HG02759 (cell line): ENCODE data around the gene FAF2.

Experiments used
- ATAC-seq: cut with Tn5 transposase; IDR thresholded peaks from one replicate; pipeline ENCODE4 v1.9.1; 2021; ENCODE audit warnings: mild to moderate bottlenecking, moderate library complexity; ENCODE audit not compliant: unreplicated experiment

Gene FAF2

GRCh38 chr5:176529741-176530141 is 81.6 kb downstream of the FAF2 start:
- no peak for ATAC-seq

GRCh38 chr5:176530393-176530982 is 82.3 kb downstream of the FAF2 start:
- no peak for ATAC-seq

GRCh38 chr5:176530983-176531901 is 83.1 kb downstream of the FAF2 start:
- ATAC-seq: no peak

GRCh38 chr5:176531902-176532493 is 83.8 kb downstream of the FAF2 start:
- no peak for ATAC-seq

- ATAC-seq: no peak
These were observed 84.6 kb downstream of the FAF2 start for GRCh38 chr5:176532795-176533194.

GRCh38 chr5:176533390-176533789 is 85.2 kb downstream of the FAF2 start:
- ATAC-seq: no peak

- ATAC-seq: no peak
These were observed 85.9 kb downstream of the FAF2 start for GRCh38 chr5:176533894-176534611.

- no peak for ATAC-seq
These were observed 86.5 kb downstream of the FAF2 start for GRCh38 chr5:176534640-176535039.

GRCh38 chr5:176535101-176535663 is 87.0 kb downstream of the FAF2 start:
- no peak for ATAC-seq

GRCh38 chr5:176535664-176536131 is 87.5 kb downstream of the FAF2 start:
- ATAC-seq: no peak

GRCh38 chr5:176536132-176536901 is 88.1 kb downstream of the FAF2 start:
- ATAC-seq: peak; percentile 20

- peak; percentile 60 for ATAC-seq
These were observed 88.8 kb downstream of the FAF2 start, which contains the start of gene RNF44 for GRCh38 chr5:176536902-176537553. TSS of gene RNF44 (minus strand) at chr5:176537402. CDS start at chr5:176532472, 4,930 bp downstream.

GRCh38 chr5:176537554-176538229 is 89.5 kb downstream of the FAF2 start:
- peak; percentile 66 for ATAC-seq

GRCh38 chr5:176538230-176538988 is 90.2 kb downstream of the FAF2 start:
- ATAC-seq: no peak

GRCh38 chr5:176538989-176539384 is 90.8 kb downstream of the FAF2 start:
- ATAC-seq: no peak

- no peak for ATAC-seq
These were observed 92.3 kb downstream of the FAF2 start for GRCh38 chr5:176540476-176540899.

GRCh38 chr5:176540956-176541337 is 92.8 kb downstream of the FAF2 start:
- no peak for ATAC-seq
